Fibroblast of the aortic adventitia (primary cell): ENCODE measurements around the gene ZC3H12D. TPM values are rescaled to one million over a fixed set of nuclear protein-coding genes. Genes with fewer than 3 reads are reported as not detected.
A peak's percentile ranks its signal among the peaks of the same experiment; 100 is the strongest.

Experiments
- DNase-seq: peaks from one replicate; pipeline ENCODE4 v3.0.0-alpha.2; 2010; ENCODE audit warnings: low read depth
- H3K4me3 ChIP-seq: 2 replicates; pipeline ENCODE4 v1.5.1; 2011; ENCODE audit warnings: low read depth, mild to moderate bottlenecking, control low read depth, low read length, moderate library complexity
- small RNA-seq: library from RNA; depleted of rRNA; stranded (forward); fragments of <200 nt; gene quantifications from one replicate; pipeline ENCODE3, GENCODE V24; 2012
- total RNA-seq: library from RNA; depleted of rRNA; stranded (reverse); fragments of >200 nt; gene quantifications from 2 replicates; pipeline ENCODE4 v1.2.3, GENCODE V29; 2012; ENCODE audit warnings: low replicate concordance
- TF ChIP-seq, protein P1 (sequence below): IDR thresholded peaks from 2 replicates; pipeline ENCODE4 v1.5.1; 2011; ENCODE audit warnings: mild to moderate bottlenecking, low read length, control low read depth, inconsistent platforms; ENCODE audit not compliant: insufficient read depth

The ZC3H12D gene
- total RNA-seq, 1 donor, result 0.09 TPM

DNA sequence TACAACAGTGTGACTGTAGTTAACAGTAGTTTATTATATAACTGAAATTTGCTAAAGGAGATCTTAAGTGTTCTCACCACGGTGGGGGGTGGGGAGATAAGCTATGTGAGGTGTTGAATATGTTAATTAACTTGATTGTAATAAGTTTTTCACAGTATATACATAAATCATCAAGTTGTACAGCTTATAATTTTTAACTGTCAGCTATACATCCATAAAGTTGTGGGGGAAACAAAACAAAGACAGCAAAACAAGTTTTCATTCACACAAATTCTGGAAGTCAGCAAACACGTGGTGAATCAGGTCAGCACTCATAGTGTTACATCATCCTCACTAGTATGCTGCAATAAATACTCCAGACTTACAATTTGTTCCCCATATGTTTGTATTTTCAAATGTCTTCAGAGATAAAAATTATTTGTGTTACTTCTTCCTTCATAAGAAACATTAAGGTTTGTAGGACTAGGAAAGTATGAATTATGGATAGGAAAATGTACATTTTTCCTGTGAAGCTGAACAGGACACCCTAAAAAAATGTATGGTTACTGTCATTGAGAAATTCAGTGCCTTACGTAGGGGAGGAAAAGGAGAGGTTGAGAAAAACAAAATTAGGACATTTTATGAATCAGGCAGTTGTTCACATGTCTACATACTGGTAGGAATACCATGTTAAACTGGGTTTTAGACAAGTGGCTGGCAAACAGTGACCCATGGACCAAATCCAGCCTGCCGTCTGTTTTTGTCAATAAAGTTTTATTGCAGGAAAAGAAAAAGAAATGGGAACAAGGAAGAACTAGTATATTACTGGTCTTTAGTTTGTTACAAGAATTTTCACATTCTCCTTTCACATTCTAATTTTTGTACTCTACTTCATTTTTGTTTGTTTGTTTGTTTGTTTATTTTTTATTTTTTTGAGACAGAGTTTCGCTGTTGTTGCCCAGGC is 78.7 kb downstream of the ZC3H12D start:
- TF ChIP-seq, protein P1, sequence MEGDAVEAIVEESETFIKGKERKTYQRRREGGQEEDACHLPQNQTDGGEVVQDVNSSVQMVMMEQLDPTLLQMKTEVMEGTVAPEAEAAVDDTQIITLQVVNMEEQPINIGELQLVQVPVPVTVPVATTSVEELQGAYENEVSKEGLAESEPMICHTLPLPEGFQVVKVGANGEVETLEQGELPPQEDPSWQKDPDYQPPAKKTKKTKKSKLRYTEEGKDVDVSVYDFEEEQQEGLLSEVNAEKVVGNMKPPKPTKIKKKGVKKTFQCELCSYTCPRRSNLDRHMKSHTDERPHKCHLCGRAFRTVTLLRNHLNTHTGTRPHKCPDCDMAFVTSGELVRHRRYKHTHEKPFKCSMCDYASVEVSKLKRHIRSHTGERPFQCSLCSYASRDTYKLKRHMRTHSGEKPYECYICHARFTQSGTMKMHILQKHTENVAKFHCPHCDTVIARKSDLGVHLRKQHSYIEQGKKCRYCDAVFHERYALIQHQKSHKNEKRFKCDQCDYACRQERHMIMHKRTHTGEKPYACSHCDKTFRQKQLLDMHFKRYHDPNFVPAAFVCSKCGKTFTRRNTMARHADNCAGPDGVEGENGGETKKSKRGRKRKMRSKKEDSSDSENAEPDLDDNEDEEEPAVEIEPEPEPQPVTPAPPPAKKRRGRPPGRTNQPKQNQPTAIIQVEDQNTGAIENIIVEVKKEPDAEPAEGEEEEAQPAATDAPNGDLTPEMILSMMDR, result no peak
- DNase-seq, result peak; percentile 51

DNA sequence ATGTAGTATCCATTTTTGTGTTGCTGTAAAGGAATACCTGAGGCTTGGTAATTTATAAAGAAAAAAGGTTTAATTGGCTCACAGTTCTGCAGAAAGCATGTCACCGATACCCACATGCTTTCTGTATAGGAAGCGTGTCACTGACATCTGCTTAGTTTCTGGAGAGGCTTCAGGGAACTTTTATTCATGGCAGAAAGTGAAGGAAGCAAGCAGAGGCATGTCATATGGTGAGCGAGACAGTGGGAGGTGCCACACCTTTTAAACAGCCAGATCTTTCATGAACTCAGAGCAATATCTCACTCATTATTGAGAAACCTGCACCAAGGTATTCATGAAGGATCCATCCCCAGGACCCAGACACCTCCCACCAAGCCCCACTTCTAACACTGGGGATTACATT is 81.3 kb downstream of the ZC3H12D start:
- TF ChIP-seq, protein P1, result no peak
- H3K4me3 ChIP-seq, result no peak overlapping the region
- DNase-seq, result no peak

More for the DNA sequence above, 78.7 kb downstream of the ZC3H12D start:
- H3K4me3 ChIP-seq, result no peak overlapping the region

GRCh38 chr6:149400050-149400449 is 84.8 kb downstream of the ZC3H12D start, which contains the start of gene SUMO4:
SUMO4 (plus strand) TSS chr6:149400262; CDS start chr6:149400392, 130 bp downstream.
- no peak within 1 kb of the TSS for H3K4me3 ChIP-seq
- TF ChIP-seq, protein P1, result no peak
- DNase-seq, result no peak

DNA sequence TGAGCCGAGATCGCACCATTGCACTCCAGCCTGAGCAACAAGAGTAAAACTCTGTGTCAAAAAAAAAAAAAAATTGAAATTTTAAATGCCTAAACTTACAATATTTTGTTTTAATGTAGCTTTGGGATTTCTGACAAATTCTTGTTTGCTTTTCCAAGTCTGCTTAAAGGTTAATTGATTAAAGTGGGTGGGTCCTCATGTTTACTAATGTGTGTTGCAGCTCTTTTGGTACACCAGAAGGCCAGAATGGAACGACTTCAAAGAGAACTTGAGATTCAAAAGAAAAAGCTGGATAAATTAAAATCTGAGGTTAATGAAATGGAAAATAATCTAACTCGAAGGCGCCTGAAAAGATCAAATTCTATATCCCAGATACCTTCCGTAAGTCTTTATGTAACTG is 87.4 kb downstream of the ZC3H12D start:
- DNase-seq, result no peak
- H3K4me3 ChIP-seq, result no peak overlapping the region
- TF ChIP-seq, protein P1, result no peak

Small RNA genes within 50 kb of the gene (small RNA-seq; reads per million reads assigned to genes)
- not detected for gene RNU7-3P

Other genes with a start within 250 kb of the ZC3H12D start
- gene TAB2, start 167.3 kb downstream of the ZC3H12D start, total RNA-seq, result 20.2 and 40.0 TPM in 2 replicates
- gene SUMO4, start 84.8 kb downstream of the ZC3H12D start, total RNA-seq, result 3.8 TPM in 1 of 2 replicates, not detected in the other
- 36.1 and 46.0 TPM in 2 replicates for gene PPIL4, start 61.0 kb upstream of the ZC3H12D start, total RNA-seq
- gene GINM1, start 81.4 kb upstream of the ZC3H12D start, total RNA-seq, result 63.4 and 87.9 TPM in 2 replicates
- gene KATNA1, start 163.7 kb upstream of the ZC3H12D start, total RNA-seq, result 26.7 and 32.3 TPM in 2 replicates
- gene LATS1, start 233.1 kb upstream of the ZC3H12D start, total RNA-seq, result 10.1 and 33.4 TPM in 2 replicates